ENCODE measurements around the gene DSG2. TPM values are rescaled to one million over a fixed set of nuclear protein-coding genes. Genes with fewer than 3 reads are reported as not detected.

DSG2 gene
- total RNA-seq, 2 experiments from 2014 or later, result 0.11 to 0.14 TPM

GRCh38 chr18:31548853-31549252 is 50.9 kb downstream of the DSG2 start:
- Histone ChIP-seq H3K9me3 (ENCODE audit: control insufficient read depth in 1 of 2, insufficient read depth in 1 of 2, low read length in 2 of 2) (no peaks in the 10 kb centered on the region), H3K27me3 (ENCODE audit: control insufficient read depth in 1 of 2, insufficient read depth in 2 of 2, low read length in 2 of 2) (no peaks in the 10 kb centered on the region), H3K27ac (ENCODE audit: low read depth in 1 of 2, low read length in 2 of 2) (no peak overlapping the region), H3K4me1 (ENCODE audit: insufficient read depth, low read length) (no peaks in the 10 kb centered on the region), H3K36me3 (ENCODE audit: insufficient read depth, low read length) (no peaks in the 10 kb centered on the region), H3K4me3 (ENCODE audit: low read length) (no peak overlapping the region)
- TF ChIP-seq, protein P1, sequence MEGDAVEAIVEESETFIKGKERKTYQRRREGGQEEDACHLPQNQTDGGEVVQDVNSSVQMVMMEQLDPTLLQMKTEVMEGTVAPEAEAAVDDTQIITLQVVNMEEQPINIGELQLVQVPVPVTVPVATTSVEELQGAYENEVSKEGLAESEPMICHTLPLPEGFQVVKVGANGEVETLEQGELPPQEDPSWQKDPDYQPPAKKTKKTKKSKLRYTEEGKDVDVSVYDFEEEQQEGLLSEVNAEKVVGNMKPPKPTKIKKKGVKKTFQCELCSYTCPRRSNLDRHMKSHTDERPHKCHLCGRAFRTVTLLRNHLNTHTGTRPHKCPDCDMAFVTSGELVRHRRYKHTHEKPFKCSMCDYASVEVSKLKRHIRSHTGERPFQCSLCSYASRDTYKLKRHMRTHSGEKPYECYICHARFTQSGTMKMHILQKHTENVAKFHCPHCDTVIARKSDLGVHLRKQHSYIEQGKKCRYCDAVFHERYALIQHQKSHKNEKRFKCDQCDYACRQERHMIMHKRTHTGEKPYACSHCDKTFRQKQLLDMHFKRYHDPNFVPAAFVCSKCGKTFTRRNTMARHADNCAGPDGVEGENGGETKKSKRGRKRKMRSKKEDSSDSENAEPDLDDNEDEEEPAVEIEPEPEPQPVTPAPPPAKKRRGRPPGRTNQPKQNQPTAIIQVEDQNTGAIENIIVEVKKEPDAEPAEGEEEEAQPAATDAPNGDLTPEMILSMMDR (IDR thresholded peaks at IDR 0.05), result no peak
- no peaks in the 10 kb centered on the region for H3K36me3 Mint-ChIP-seq (ENCODE audit: low read depth)
- CTCF ChIA-PET, result no interaction called here
- ATAC-seq (ENCODE audit: poor library complexity), result no peak
- no peaks in the 10 kb centered on the region for H3K27me3 Mint-ChIP-seq
- intact Hi-C loops (cut with DNase I, micrococcal nuclease), result no loop called here
- POLR2A ChIA-PET, result no interaction called here
- H3K4me3 Mint-ChIP-seq, result no peak overlapping the region
- H3K27ac Mint-ChIP-seq, result no peak overlapping the region
- no peaks in the 10 kb centered on the region for H3K4me1 Mint-ChIP-seq (ENCODE audit: low read depth)
- no peak for DNase-seq
- H3K9me3 Mint-ChIP-seq, result no peaks in the 10 kb centered on the region

DNA sequence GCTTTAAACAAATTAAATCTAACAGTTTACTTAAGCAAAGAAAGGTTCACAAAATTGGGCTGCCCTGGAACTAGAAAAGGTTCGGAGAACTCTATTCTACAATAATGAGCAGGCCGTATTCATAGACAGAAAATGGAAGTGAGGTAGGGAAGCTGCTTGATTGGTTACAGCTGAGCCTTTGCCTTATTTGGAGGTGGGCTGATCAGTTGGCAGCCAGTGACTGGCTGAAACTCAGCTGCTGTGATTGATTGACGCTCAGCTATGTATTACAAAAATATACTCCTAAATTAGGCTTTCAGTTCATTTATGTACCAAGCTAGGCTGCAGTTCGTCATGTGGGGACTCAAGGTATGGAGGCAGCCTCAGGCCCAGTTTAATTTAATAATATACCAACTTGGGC is 51.4 kb downstream of the DSG2 start:
- no peak for DNase-seq
- TF ChIP-seq, protein P1 (IDR thresholded peaks at IDR 0.05), result no peak
- Mint-ChIP-seq H3K4me1 (ENCODE audit: low read depth) (no peaks in the 10 kb centered on the region), H3K27me3 (no peaks in the 10 kb centered on the region), H3K27ac (no peak overlapping the region), H3K4me3 (no peak overlapping the region), H3K36me3 (ENCODE audit: low read depth) (no peaks in the 10 kb centered on the region), H3K9me3 (no peaks in the 10 kb centered on the region)
- ChIA-PET POLR2A (no interaction called here), CTCF (no interaction called here)
- ATAC-seq (ENCODE audit: poor library complexity), result no peak
- intact Hi-C loops (cut with DNase I, micrococcal nuclease), result no loop called here
- Histone ChIP-seq H3K9me3 (ENCODE audit: control insufficient read depth in 1 of 2, insufficient read depth in 1 of 2, low read length in 2 of 2) (no peaks in the 10 kb centered on the region), H3K27me3 (ENCODE audit: control insufficient read depth in 1 of 2, insufficient read depth in 2 of 2, low read length in 2 of 2) (no peaks in the 10 kb centered on the region), H3K4me3 (ENCODE audit: low read length) (no peak overlapping the region), H3K27ac (ENCODE audit: low read depth in 1 of 2, low read length in 2 of 2) (no peak overlapping the region), H3K36me3 (ENCODE audit: insufficient read depth, low read length) (no peaks in the 10 kb centered on the region), H3K4me1 (ENCODE audit: insufficient read depth, low read length) (no peaks in the 10 kb centered on the region)

- no peaks in the 10 kb centered on the region for H3K36me3 ChIP-seq (ENCODE audit: insufficient read depth, low read length)
- no peak overlapping the region for H3K27ac ChIP-seq (ENCODE audit: low read depth in 1 of 2, low read length in 2 of 2)
- ATAC-seq (ENCODE audit: poor library complexity) (no peak), DNase-seq (no peak)
- Mint-ChIP-seq H3K4me3 (no peak overlapping the region), H3K9me3 (no peaks in the 10 kb centered on the region), H3K4me1 (ENCODE audit: low read depth) (peaks cover 4% of the 10 kb centered on the region), H3K27ac (no peak overlapping the region), H3K36me3 (ENCODE audit: low read depth) (no peaks in the 10 kb centered on the region), H3K27me3 (peaks cover 13% of the 10 kb centered on the region)
- ChIA-PET POLR2A (no interaction called here), CTCF (interaction anchor here (0.6 kb wide), 1 partner anchor 1632 kb away, joined by 3 read pairs; no protein-coding TSS in a partner anchor)
- intact Hi-C loops (cut with DNase I, micrococcal nuclease), result loop anchor here in 1 of 2 experiments (10.0 kb wide), 1 partner anchor 547 kb away; no protein-coding TSS in a partner anchor
- H3K4me3 ChIP-seq (ENCODE audit: low read length), result no peak overlapping the region
- TF ChIP-seq, protein P1 (IDR thresholded peaks at IDR 0.05), result no peak
- no peaks in the 10 kb centered on the region for H3K4me1 ChIP-seq (ENCODE audit: insufficient read depth, low read length)
- peaks cover 0 to 2% of the 10 kb centered on the region in 2 experiments for H3K27me3 ChIP-seq (ENCODE audit: control insufficient read depth in 1 of 2, insufficient read depth in 2 of 2, low read length in 2 of 2)
- no peaks in the 10 kb centered on the region for H3K9me3 ChIP-seq (ENCODE audit: control insufficient read depth in 1 of 2, insufficient read depth in 1 of 2, low read length in 2 of 2)
Measured at GRCh38 chr18:31551883-31552282, 53.9 kb downstream of the DSG2 start.

Data from CD4-positive, alpha-beta T cell (primary cell).